Muscle of leg (tissue), 11 donors: ENCODE results near the gene ASTN2. TPM values are rescaled to one million over a fixed set of nuclear protein-coding genes. Genes with fewer than 3 reads are reported as not detected.

Experiments used
- DNase-seq: peaks from one replicate; pipeline ENCODE4 v3.0.0; 2013
- H3K27ac ChIP-seq: one replicate; pipeline ENCODE4 v1.5.1; 2013; ENCODE audit warnings: mild to moderate bottlenecking, low read length, control low read depth
- H3K27me3 ChIP-seq: one replicate; pipeline ENCODE4 v1.6.1; 2013; ENCODE audit warnings: low read length; ENCODE audit not compliant: control insufficient read depth, insufficient read depth
- H3K36me3 ChIP-seq: one replicate; pipeline ENCODE4 v1.6.1; 2013; ENCODE audit warnings: low read length; ENCODE audit not compliant: control insufficient read depth, insufficient read depth
- H3K4me1 ChIP-seq: one replicate; pipeline ENCODE4 v1.6.1; 2013; ENCODE audit warnings: low read length; ENCODE audit not compliant: control insufficient read depth, insufficient read depth
- H3K4me3 ChIP-seq: one replicate; pipeline ENCODE4 v1.5.1; 2013; ENCODE audit warnings: low read length, control low read depth
- H3K9me3 ChIP-seq: replicated peaks from 2 replicates; pipeline ENCODE4 v1.6.1; 2013; ENCODE audit warnings: low read depth, low read length; ENCODE audit not compliant: control insufficient read depth
- WGBS: methylation state at CpG from one replicate; pipeline ENCODE4 v1.1.5; 2013; ENCODE audit warnings: missing lambda C conversion rate; ENCODE audit not compliant: insufficient coverage; 5-methylcytosine and 5-hydroxymethylcytosine counted together
- polyA plus RNA-seq, 8 donors: library from polyadenylated mRNA; unstranded; fragments of 120-200 nt; gene quantifications; one replicate each; pipeline versions ENCODE4 v1.2.1 to v1.2.3, GENCODE V29; 2013; ENCODE audit warnings: inconsistent platforms in 1 of 8, low replicate concordance in 1 of 8; ENCODE audit not compliant: insufficient read length in 8 of 8, insufficient read depth in 1 of 8
- total RNA-seq: library from RNA; stranded (reverse); fragments of 120-200 nt; gene quantifications from one replicate; pipeline ENCODE4 v1.2.4, GENCODE V29; 2013

The ASTN2 gene
- total and polyA plus RNA-seq, 9 donors: 2.7 to 10.9 (median 4.4) TPM

- Histone ChIP-seq H3K9me3 (no peaks in the 10 kb centered on the region), H3K4me3 (no peak overlapping the region)
Observed at GRCh38 chr9:117160254-117160653, 254.6 kb downstream of the ASTN2 start.

GRCh38 chr9:117156771-117157535 is 257.9 kb downstream of the ASTN2 start:
- Histone ChIP-seq H3K9me3 (no peaks in the 10 kb centered on the region), H3K36me3 (no peaks in the 10 kb centered on the region)
- no CpG with 5 or more reads among the region's 2 CpGs for WGBS

More at GRCh38 chr9:117160254-117160653, 254.6 kb downstream of the ASTN2 start:
- no peaks in the 10 kb centered on the region for H3K36me3 ChIP-seq
- H3K27ac ChIP-seq: no peak overlapping the region
- H3K27me3 ChIP-seq: no peaks in the 10 kb centered on the region
- DNase-seq: no peak
- no peaks in the 10 kb centered on the region for H3K4me1 ChIP-seq

GRCh38 chr9:117156144-117156688 is 258.6 kb downstream of the ASTN2 start:
- H3K4me1 ChIP-seq: no peaks in the 10 kb centered on the region
- no peaks in the 10 kb centered on the region for H3K36me3 ChIP-seq
- no peak for DNase-seq
- H3K9me3 ChIP-seq: no peaks in the 10 kb centered on the region
- no peak overlapping the region for H3K27ac ChIP-seq
- WGBS: no CpG with 5 or more reads among the region's 2 CpGs
- no peak overlapping the region for H3K4me3 ChIP-seq
- H3K27me3 ChIP-seq: no peaks in the 10 kb centered on the region

More at GRCh38 chr9:117156771-117157535, 257.9 kb downstream of the ASTN2 start:
- Histone ChIP-seq H3K27ac (no peak overlapping the region), H3K4me1 (no peaks in the 10 kb centered on the region), H3K4me3 (no peak overlapping the region), H3K27me3 (no peaks in the 10 kb centered on the region)
- no peak for DNase-seq

GRCh38 chr9:117153021-117153420 is 261.8 kb downstream of the ASTN2 start:
- Histone ChIP-seq H3K27me3 (no peaks in the 10 kb centered on the region), H3K27ac (no peak overlapping the region), H3K4me3 (no peak overlapping the region), H3K36me3 (no peaks in the 10 kb centered on the region), H3K9me3 (no peaks in the 10 kb centered on the region), H3K4me1 (no peaks in the 10 kb centered on the region)
- no CpG with 5 or more reads among the region's 1 CpG for WGBS
- DNase-seq: no peak

- no peaks in the 10 kb centered on the region for H3K4me1 ChIP-seq
- H3K36me3 ChIP-seq: no peaks in the 10 kb centered on the region
- no CpG with 5 or more reads among the region's 2 CpGs for WGBS
- H3K9me3 ChIP-seq: no peaks in the 10 kb centered on the region
- H3K27me3 ChIP-seq: no peaks in the 10 kb centered on the region
- no peak overlapping the region for H3K27ac ChIP-seq
- DNase-seq: no peak
- H3K4me3 ChIP-seq: no peak overlapping the region
Observed at GRCh38 chr9:117151716-117152115, 263.1 kb downstream of the ASTN2 start.

- WGBS: no CpG with 5 or more reads among the region's 4 CpGs
- Histone ChIP-seq H3K27me3 (no peaks in the 10 kb centered on the region), H3K27ac (no peak overlapping the region), H3K9me3 (no peaks in the 10 kb centered on the region), H3K4me1 (no peaks in the 10 kb centered on the region), H3K4me3 (no peak overlapping the region), H3K36me3 (no peaks in the 10 kb centered on the region)
- DNase-seq: no peak
Observed at GRCh38 chr9:117149996-117150395, 264.9 kb downstream of the ASTN2 start.

GRCh38 chr9:117145811-117146490 is 268.9 kb downstream of the ASTN2 start:
- 72% methylated on average over 3 of the region's 7 CpGs for WGBS
- no peak overlapping the region for H3K27ac ChIP-seq
- DNase-seq: peak; percentile 8

GRCh38 chr9:117145081-117145480 is 269.8 kb downstream of the ASTN2 start:
- Histone ChIP-seq H3K4me1 (no peaks in the 10 kb centered on the region), H3K4me3 (no peak overlapping the region), H3K27me3 (no peaks in the 10 kb centered on the region), H3K27ac (no peak overlapping the region), H3K9me3 (no peaks in the 10 kb centered on the region), H3K36me3 (no peaks in the 10 kb centered on the region)
- DNase-seq: no peak
- WGBS: 100% methylated on average over 1 of the region's 4 CpGs

More at GRCh38 chr9:117145811-117146490, 268.9 kb downstream of the ASTN2 start:
- H3K4me1 ChIP-seq: no peaks in the 10 kb centered on the region
- H3K27me3 ChIP-seq: no peaks in the 10 kb centered on the region
- no peaks in the 10 kb centered on the region for H3K36me3 ChIP-seq
- no peaks in the 10 kb centered on the region for H3K9me3 ChIP-seq
- no peak overlapping the region for H3K4me3 ChIP-seq

- Histone ChIP-seq H3K36me3 (no peaks in the 10 kb centered on the region), H3K9me3 (no peaks in the 10 kb centered on the region), H3K27ac (no peak overlapping the region), H3K4me1 (no peaks in the 10 kb centered on the region), H3K4me3 (no peak overlapping the region), H3K27me3 (no peaks in the 10 kb centered on the region)
- WGBS: 26% methylated on average over 5 of the region's 5 CpGs
- peak; percentile 14 for DNase-seq
Observed at GRCh38 chr9:117138231-117138630, 276.6 kb downstream of the ASTN2 start.

- no peaks in the 10 kb centered on the region for H3K4me1 ChIP-seq
- WGBS: 63% methylated on average over 3 of the region's 4 CpGs
- H3K36me3 ChIP-seq: no peaks in the 10 kb centered on the region
- no peak overlapping the region for H3K27ac ChIP-seq
- DNase-seq: no peak
- no peaks in the 10 kb centered on the region for H3K27me3 ChIP-seq
- no peaks in the 10 kb centered on the region for H3K9me3 ChIP-seq
- H3K4me3 ChIP-seq: no peak overlapping the region
Observed at GRCh38 chr9:117136461-117136860, 278.4 kb downstream of the ASTN2 start.
